ENCODE measurements around the gene MRPL38. TPM values are rescaled to one million over a fixed set of nuclear protein-coding genes. Genes with fewer than 3 reads are reported as not detected.

Gene MRPL38
- total and polyA plus RNA-seq, 2 donors from 2014 or later = 89.8 to 114 TPM

DNA sequence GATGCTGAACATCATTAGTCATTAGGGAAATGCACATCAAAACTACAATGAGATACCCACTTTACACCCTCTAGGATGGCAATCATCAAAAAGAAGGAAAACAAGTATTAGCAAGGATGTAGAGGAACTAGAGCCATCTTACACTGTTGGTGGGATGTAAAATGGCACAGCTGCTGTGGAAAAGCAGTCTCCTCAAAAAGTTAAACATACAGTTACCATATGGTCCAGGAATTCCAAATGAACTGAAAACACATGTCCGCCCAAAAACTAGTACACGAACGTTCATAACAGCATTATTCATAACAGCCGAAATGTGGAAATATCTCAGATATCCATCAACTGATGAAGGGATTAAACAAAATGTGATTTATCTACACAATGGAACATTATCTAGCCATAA is 29.1 kb upstream of the MRPL38 start:
- peak in 1 of 5 donors; percentile 37 for DNase-seq
- H3K9me3 ChIP-seq (ENCODE audit: control insufficient read depth in 2 of 3, insufficient read depth in 1 of 3, low read length in 3 of 3) = no peaks in the 10 kb centered on the region
- H3K9ac ChIP-seq (ENCODE audit: low read length in 3 of 3) = no peak overlapping the region
- H3K36me3 ChIP-seq (ENCODE audit: control insufficient read depth in 2 of 3, insufficient read depth in 3 of 3, low read length in 3 of 3) = no peaks in the 10 kb centered on the region
- H3K4me1 ChIP-seq (ENCODE audit: control insufficient read depth in 2 of 3, insufficient read depth in 2 of 3, low read depth in 1 of 3, low read length in 3 of 3) = no peaks in the 10 kb centered on the region
- TF ChIP-seq, protein P1, sequence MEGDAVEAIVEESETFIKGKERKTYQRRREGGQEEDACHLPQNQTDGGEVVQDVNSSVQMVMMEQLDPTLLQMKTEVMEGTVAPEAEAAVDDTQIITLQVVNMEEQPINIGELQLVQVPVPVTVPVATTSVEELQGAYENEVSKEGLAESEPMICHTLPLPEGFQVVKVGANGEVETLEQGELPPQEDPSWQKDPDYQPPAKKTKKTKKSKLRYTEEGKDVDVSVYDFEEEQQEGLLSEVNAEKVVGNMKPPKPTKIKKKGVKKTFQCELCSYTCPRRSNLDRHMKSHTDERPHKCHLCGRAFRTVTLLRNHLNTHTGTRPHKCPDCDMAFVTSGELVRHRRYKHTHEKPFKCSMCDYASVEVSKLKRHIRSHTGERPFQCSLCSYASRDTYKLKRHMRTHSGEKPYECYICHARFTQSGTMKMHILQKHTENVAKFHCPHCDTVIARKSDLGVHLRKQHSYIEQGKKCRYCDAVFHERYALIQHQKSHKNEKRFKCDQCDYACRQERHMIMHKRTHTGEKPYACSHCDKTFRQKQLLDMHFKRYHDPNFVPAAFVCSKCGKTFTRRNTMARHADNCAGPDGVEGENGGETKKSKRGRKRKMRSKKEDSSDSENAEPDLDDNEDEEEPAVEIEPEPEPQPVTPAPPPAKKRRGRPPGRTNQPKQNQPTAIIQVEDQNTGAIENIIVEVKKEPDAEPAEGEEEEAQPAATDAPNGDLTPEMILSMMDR (IDR thresholded peaks at IDR 0.05; ENCODE audit: borderline replicate concordance, extremely low read depth, insufficient read depth) = no peak
- H3K27ac ChIP-seq (ENCODE audit: low read depth in 2 of 2, low read length in 2 of 2) = no peak overlapping the region
- no peak overlapping the region for H3K4me3 ChIP-seq (ENCODE audit: low read length in 3 of 3)
- intact Hi-C loops (cut with DNase I) = no loop called here
- no peak for FAIRE-seq
- no peaks in the 10 kb centered on the region for H3K27me3 ChIP-seq (ENCODE audit: control insufficient read depth, insufficient read depth, low read length)

DNA sequence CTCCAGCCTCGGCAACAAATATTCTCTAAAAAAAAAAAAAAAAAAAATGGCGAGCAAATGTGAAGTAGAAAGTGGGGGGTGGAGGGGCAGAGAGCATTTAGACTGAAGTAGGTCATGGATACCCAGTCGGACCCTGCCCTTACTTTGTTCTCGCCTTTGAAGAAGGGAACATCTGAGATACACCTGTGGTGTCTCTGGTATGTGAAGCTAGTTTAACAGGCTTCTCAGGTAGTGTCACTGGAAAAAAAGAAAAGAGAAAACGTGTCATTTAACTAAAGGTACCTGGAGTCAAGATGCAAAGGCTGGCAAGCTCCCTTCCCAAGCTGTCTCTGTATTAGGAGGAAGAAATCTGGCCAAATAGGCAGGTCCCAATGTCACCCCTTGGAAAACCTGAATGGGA is 28.2 kb upstream of the MRPL38 start:
- H3K4me3 ChIP-seq (ENCODE audit: low read length in 3 of 3) = no peak overlapping the region
- no peak for FAIRE-seq
- no peak overlapping the region for H3K27ac ChIP-seq (ENCODE audit: low read depth in 2 of 2, low read length in 2 of 2)
- no peaks in the 10 kb centered on the region for H3K27me3 ChIP-seq (ENCODE audit: control insufficient read depth, insufficient read depth, low read length)
- no peak overlapping the region for H3K9ac ChIP-seq (ENCODE audit: low read length in 3 of 3)
- H3K4me1 ChIP-seq (ENCODE audit: control insufficient read depth in 2 of 3, insufficient read depth in 2 of 3, low read depth in 1 of 3, low read length in 3 of 3) = no peaks in the 10 kb centered on the region
- intact Hi-C loops (cut with DNase I) = no loop called here
- no peaks in the 10 kb centered on the region for H3K9me3 ChIP-seq (ENCODE audit: control insufficient read depth in 2 of 3, insufficient read depth in 1 of 3, low read length in 3 of 3)
- H3K36me3 ChIP-seq (ENCODE audit: control insufficient read depth in 2 of 3, insufficient read depth in 3 of 3, low read length in 3 of 3) = peaks cover 0 to 1% (median 0%) of the 10 kb centered on the region in 3 donors
- no peak for DNase-seq
- TF ChIP-seq, protein P1 (IDR thresholded peaks at IDR 0.05; ENCODE audit: borderline replicate concordance, extremely low read depth, insufficient read depth) = no peak

DNA sequence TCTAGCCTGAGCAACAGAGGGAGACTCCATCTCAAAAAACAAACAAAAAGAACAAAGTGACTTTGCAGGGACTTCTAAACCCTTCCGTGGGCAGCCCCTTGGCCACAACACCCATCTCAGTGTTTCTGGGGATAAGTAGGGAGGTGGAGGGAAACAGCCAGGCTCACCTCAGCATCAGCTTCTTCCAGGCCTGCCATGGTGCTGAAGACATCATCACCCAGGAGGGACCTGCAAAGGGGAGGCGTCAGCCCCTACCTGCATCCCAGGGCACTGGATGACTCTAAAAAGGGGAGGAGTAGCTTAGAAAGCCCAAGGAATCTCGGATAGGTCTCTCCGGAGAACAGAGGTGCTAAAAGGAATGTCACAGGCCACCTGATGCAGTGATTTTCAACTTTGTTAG is 26.4 kb upstream of the MRPL38 start:
- H3K27ac ChIP-seq (ENCODE audit: low read depth in 2 of 2, low read length in 2 of 2) = no peak overlapping the region
- DNase-seq (peak in 1 of 5 donors; percentile 18), FAIRE-seq (no peak)
- intact Hi-C loops (cut with DNase I) = no loop called here
- no peaks in the 10 kb centered on the region for H3K27me3 ChIP-seq (ENCODE audit: control insufficient read depth, insufficient read depth, low read length)
- no peak overlapping the region for H3K9ac ChIP-seq (ENCODE audit: low read length in 3 of 3)
- H3K36me3 ChIP-seq (ENCODE audit: control insufficient read depth in 2 of 3, insufficient read depth in 3 of 3, low read length in 3 of 3) = peaks cover 0 to 5% (median 3%) of the 10 kb centered on the region in 3 donors
- TF ChIP-seq, protein P1 (IDR thresholded peaks at IDR 0.05; ENCODE audit: borderline replicate concordance, extremely low read depth, insufficient read depth) = no peak
- H3K9me3 ChIP-seq (ENCODE audit: control insufficient read depth in 2 of 3, insufficient read depth in 1 of 3, low read length in 3 of 3) = no peaks in the 10 kb centered on the region
- no peaks in the 10 kb centered on the region for H3K4me1 ChIP-seq (ENCODE audit: control insufficient read depth in 2 of 3, insufficient read depth in 2 of 3, low read depth in 1 of 3, low read length in 3 of 3)
- no peak overlapping the region for H3K4me3 ChIP-seq (ENCODE audit: low read length in 3 of 3)

All from kidney (tissue), 14 donors.